Lower lobe of right lung (tissue), 2 donors: Measurements from ENCODE around the gene TTLL6. TPM values are rescaled to one million over a fixed set of nuclear protein-coding genes. Genes with fewer than 3 reads are reported as not detected.

Experiments used
- ATAC-seq, 2 donors: fragments of 200-7000 bp; cut with Tn5 transposase; one replicate each; pipeline ENCODE4 v1.9.1; 2020 to 2022; ENCODE audit warnings: mild to moderate bottlenecking in 2 of 2, moderate library complexity in 2 of 2
- DNase-seq: peaks from one replicate; pipeline ENCODE4 v3.0.0-alpha.2; 2020
- H3K27ac ChIP-seq: fragments of 200-600 bp; one replicate; pipeline ENCODE4 v1.8.0; 2022
- H3K27me3 ChIP-seq: fragments of 200-600 bp; one replicate; pipeline ENCODE4 v1.8.0; 2022; ENCODE audit warnings: low read depth
- H3K36me3 ChIP-seq: fragments of 200-600 bp; one replicate; pipeline ENCODE4 v1.8.0; 2022; ENCODE audit warnings: mild to moderate bottlenecking
- H3K4me1 ChIP-seq: fragments of 200-600 bp; one replicate; pipeline ENCODE4 v1.8.0; 2022
- H3K4me3 ChIP-seq: fragments of 200-600 bp; one replicate; pipeline ENCODE4 v1.8.0; 2022; ENCODE audit warnings: mild to moderate bottlenecking
- H3K9me3 ChIP-seq: fragments of 200-600 bp; one replicate; pipeline ENCODE4 v1.8.0; 2022
- intact Hi-C: fragments of 100-400 bp; cut with DNase I; formaldehyde crosslinking; loops from one replicate; pipeline ENCODE4 v1.11.0; 2022
- total RNA-seq: library from RNA; stranded (reverse); fragmentation: NEBNext Ultra II Directional; extraction: Animal tissue kit (Norgen Biotek cat#: 25700); gene quantifications from one replicate; pipeline ENCODE4 v1.2.1, GENCODE V29; 2021
- TF ChIP-seq, protein P1 (sequence below): fragments of 200-600 bp; IDR thresholded peaks from one replicate; pipeline ENCODE4 v1.8.0; 2022; ENCODE audit warnings: antibody characterized with exemption, mild to moderate bottlenecking
- donor health status: DM: no; HTN: yes; CAD: no; lungs with severe emphysema.

TTLL6 gene
- total RNA-seq, 1 donor from 2014 or later, result 2.7 TPM

DNA sequence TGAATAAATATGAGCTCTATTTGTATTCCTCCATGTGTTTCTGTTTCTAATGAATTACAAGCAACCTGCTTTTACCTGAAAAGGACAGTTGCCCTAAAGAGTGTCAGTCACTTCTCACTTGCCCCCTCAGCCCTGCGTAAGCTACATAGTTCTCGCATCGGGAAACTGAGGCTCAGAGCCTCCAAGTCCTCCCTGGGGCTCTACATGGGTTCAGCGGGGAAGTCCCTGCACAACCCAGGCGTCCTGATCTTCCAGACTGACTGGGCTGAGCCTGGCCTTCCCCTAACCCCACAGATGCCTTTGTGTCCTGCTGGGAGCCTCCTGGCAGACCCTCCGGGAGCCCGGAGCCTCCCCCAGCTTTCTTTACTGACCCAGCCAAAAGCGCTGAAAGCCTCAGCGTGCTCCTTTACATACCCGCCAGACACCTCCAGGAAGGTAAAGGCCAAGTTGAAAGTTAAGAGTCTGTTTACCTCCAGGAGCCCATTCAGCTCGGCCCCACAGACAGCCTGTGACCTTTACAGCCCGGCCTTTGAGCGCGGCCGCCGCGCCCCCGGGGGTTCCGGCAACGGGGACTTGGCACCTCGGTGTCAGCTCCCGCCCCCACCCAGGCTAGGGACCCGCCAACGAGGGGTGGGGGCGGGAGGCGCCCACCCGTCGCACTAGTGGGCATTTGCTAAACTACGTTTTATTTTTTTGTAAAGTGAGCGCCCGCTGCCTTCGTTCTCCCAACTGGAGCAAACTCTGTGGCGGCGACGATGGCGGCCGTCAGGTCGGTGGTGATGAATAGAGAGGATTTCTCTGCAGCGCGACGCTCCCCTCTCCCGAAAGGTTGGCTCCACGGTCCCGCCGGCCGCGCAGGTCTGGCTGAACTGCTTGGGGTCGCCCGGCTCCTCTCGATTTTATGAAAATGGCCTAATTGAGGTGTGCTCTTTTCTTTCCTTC lies 84.1 kb downstream of the TTLL6 start:
- H3K4me1 ChIP-seq, result peaks cover 6% of the 10 kb centered on the region
- H3K4me3 ChIP-seq, result no peak overlapping the region
- TF ChIP-seq, protein P1, sequence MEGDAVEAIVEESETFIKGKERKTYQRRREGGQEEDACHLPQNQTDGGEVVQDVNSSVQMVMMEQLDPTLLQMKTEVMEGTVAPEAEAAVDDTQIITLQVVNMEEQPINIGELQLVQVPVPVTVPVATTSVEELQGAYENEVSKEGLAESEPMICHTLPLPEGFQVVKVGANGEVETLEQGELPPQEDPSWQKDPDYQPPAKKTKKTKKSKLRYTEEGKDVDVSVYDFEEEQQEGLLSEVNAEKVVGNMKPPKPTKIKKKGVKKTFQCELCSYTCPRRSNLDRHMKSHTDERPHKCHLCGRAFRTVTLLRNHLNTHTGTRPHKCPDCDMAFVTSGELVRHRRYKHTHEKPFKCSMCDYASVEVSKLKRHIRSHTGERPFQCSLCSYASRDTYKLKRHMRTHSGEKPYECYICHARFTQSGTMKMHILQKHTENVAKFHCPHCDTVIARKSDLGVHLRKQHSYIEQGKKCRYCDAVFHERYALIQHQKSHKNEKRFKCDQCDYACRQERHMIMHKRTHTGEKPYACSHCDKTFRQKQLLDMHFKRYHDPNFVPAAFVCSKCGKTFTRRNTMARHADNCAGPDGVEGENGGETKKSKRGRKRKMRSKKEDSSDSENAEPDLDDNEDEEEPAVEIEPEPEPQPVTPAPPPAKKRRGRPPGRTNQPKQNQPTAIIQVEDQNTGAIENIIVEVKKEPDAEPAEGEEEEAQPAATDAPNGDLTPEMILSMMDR, result no peak
- no peak overlapping the region for H3K27ac ChIP-seq
- intact Hi-C loops, result no loop called here
- DNase-seq (no peak), ATAC-seq (no peak)
- no peaks in the 10 kb centered on the region for H3K36me3 ChIP-seq
- H3K27me3 ChIP-seq, result peaks cover 97% of the 10 kb centered on the region
- H3K9me3 ChIP-seq, result no peaks in the 10 kb centered on the region

- intact Hi-C loops, result no loop called here
- Histone ChIP-seq H3K4me1 (peaks cover 6% of the 10 kb centered on the region), H3K4me3 (no peak overlapping the region), H3K27ac (no peak overlapping the region), H3K9me3 (no peaks in the 10 kb centered on the region), H3K27me3 (peaks cover 98% of the 10 kb centered on the region), H3K36me3 (no peaks in the 10 kb centered on the region)
- DNase-seq (no peak), ATAC-seq (no peak)
- TF ChIP-seq, protein P1, result no peak
These were observed 85.7 kb downstream of the TTLL6 start for GRCh38 chr17:48731355-48731754.

GRCh38 chr17:48730240-48730550 lies 86.8 kb downstream of the TTLL6 start:
- Histone ChIP-seq H3K4me1 (peaks cover 10% of the 10 kb centered on the region), H3K4me3 (no peak overlapping the region), H3K27me3 (peaks cover 98% of the 10 kb centered on the region), H3K36me3 (no peaks in the 10 kb centered on the region), H3K27ac (no peak overlapping the region), H3K9me3 (no peaks in the 10 kb centered on the region)
- DNase-seq (no peak), ATAC-seq (no peak)
- TF ChIP-seq, protein P1, result no peak
- intact Hi-C loops, result no loop called here

- no peak for DNase-seq
These were observed 87.4 kb downstream of the TTLL6 start for GRCh38 chr17:48729335-48730239.

More at GRCh38 chr17:48729335-48730239, 87.4 kb downstream of the TTLL6 start:
- Histone ChIP-seq H3K27ac (no peak overlapping the region), H3K4me1 (peaks cover 16% of the 10 kb centered on the region), H3K27me3 (peaks cover 98% of the 10 kb centered on the region), H3K9me3 (no peaks in the 10 kb centered on the region), H3K36me3 (no peaks in the 10 kb centered on the region), H3K4me3 (no peak overlapping the region)
- ATAC-seq, result no peak
- TF ChIP-seq, protein P1, result no peak
- intact Hi-C loops, result no loop called here
